SKM-1 (cell line): Measurements from ENCODE around the gene BTBD7.
"Not testable (repeated sequence)": the region's sequence is repeated elsewhere in the genome, so short reads cannot be mapped to it uniquely, and the experiment has no call there.

Experiments
- DNase-seq: peaks from one replicate; lab custom pipeline; 2025; ENCODE audit not compliant: unreplicated experiment; lab: John Stamatoyannopoulos, UW

Gene BTBD7

GRCh38 chr14:93249128-93249831, 83.6 kb downstream of the BTBD7 start:
- DNase-seq = no peak

- DNase-seq = no peak
Observed at GRCh38 chr14:93246534-93246933, 86.3 kb downstream of the BTBD7 start.

GRCh38 chr14:93245764-93246420, 86.9 kb downstream of the BTBD7 start:
- no peak for DNase-seq

GRCh38 chr14:93240678-93241000, 92.2 kb downstream of the BTBD7 start:
- no peak for DNase-seq

GRCh38 chr14:93239869-93240677, 92.8 kb downstream of the BTBD7 start:
- DNase-seq = no peak

- no peak for DNase-seq
Observed at GRCh38 chr14:93234798-93235197, 98.0 kb downstream of the BTBD7 start.

GRCh38 chr14:93233078-93233477, 99.8 kb downstream of the BTBD7 start:
- DNase-seq = not testable (repeated sequence)

- no peak for DNase-seq
Observed at GRCh38 chr14:93232159-93232558, 100.7 kb downstream of the BTBD7 start.

GRCh38 chr14:93231129-93231979, 101.5 kb downstream of the BTBD7 start:
- DNase-seq = no peak

- DNase-seq = no peak
Observed at GRCh38 chr14:93230539-93230938, 102.3 kb downstream of the BTBD7 start.

GRCh38 chr14:93228550-93228949, 104.3 kb downstream of the BTBD7 start:
- DNase-seq = no peak

GRCh38 chr14:93223565-93223964, 109.3 kb downstream of the BTBD7 start:
- no peak for DNase-seq

GRCh38 chr14:93220509-93220908, 112.3 kb downstream of the BTBD7 start:
- DNase-seq = no peak

GRCh38 chr14:93219103-93219726, 113.6 kb downstream of the BTBD7 start:
- peak; percentile 1 for DNase-seq

GRCh38 chr14:93214598-93214997, 118.2 kb downstream of the BTBD7 start:
- no peak for DNase-seq

GRCh38 chr14:93212432-93212831, 120.4 kb downstream of the BTBD7 start:
- no peak for DNase-seq

GRCh38 chr14:93207468-93208308, 125.1 kb downstream of the BTBD7 start:
- DNase-seq = no peak

- peak; percentile 55 for DNase-seq
Observed at GRCh38 chr14:93206793-93207467, 125.9 kb downstream of the BTBD7 start, which contains the start of the genes GON7 and UBR7. Gene GON7, minus strand, starts transcription at chr14:93207065. Its CDS starts 28 bp downstream, at chr14:93207037. Gene UBR7, plus strand, starts transcription at chr14:93207256. Its CDS starts 36 bp downstream, at chr14:93207292.

- no peak for DNase-seq
Observed at GRCh38 chr14:93201155-93201704, 131.6 kb downstream of the BTBD7 start.
